Measurements from ENCODE around the gene HHIP.

DNA sequence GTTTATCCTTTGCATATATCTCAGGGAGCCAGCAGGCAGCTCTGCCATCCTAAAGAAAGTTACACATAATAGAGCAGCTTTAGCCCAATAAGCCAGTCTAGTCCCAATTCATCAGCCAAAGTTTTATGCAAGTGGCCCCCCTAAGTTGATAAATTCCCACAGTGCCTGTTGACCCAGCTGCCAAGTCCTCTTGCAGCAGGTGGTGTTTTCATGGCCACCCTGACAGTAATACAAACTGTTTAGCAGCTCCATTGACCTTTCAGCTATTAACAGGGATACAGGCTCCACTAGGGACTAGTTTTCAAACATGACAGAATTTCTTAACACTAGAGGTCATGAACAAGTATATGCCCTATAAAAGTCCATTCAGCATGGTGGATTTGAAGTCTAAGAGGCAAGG, 77.5 kb downstream of the HHIP start:
- TF ChIP-seq POLR2A (IDR thresholded peaks at IDR 0.05), result no peak
- TF ChIP-seq, protein P1, sequence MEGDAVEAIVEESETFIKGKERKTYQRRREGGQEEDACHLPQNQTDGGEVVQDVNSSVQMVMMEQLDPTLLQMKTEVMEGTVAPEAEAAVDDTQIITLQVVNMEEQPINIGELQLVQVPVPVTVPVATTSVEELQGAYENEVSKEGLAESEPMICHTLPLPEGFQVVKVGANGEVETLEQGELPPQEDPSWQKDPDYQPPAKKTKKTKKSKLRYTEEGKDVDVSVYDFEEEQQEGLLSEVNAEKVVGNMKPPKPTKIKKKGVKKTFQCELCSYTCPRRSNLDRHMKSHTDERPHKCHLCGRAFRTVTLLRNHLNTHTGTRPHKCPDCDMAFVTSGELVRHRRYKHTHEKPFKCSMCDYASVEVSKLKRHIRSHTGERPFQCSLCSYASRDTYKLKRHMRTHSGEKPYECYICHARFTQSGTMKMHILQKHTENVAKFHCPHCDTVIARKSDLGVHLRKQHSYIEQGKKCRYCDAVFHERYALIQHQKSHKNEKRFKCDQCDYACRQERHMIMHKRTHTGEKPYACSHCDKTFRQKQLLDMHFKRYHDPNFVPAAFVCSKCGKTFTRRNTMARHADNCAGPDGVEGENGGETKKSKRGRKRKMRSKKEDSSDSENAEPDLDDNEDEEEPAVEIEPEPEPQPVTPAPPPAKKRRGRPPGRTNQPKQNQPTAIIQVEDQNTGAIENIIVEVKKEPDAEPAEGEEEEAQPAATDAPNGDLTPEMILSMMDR (IDR thresholded peaks at IDR 0.05), result no peak
